GM10248 (cell line): ENCODE results near the gene NUTF2.

ENCODE experiments used
- CTCF ChIA-PET: fragments of 300-600 bp; sonication (Branson Sonifier 250); formaldehyde crosslinking; extraction: SDS; loops from one replicate; lab custom pipeline; 2021; ENCODE audit warnings: antibody characterized with exemption; lab: Yijun Ruan, JAX
- POLR2A ChIA-PET: fragments of 350-650 bp; sonication (Branson Sonifier 250); formaldehyde crosslinking; extraction: SDS; loops from one replicate; lab custom pipeline; 2020; ENCODE audit warnings: antibody characterized with exemption; lab: Yijun Ruan, JAX
- DNase-seq: peaks from one replicate; pipeline ENCODE4 v3.0.0; 2012; ENCODE audit errors: extremely low spot score
- TF ChIP-seq, protein P1 (sequence below): IDR thresholded peaks from 2 replicates; pipeline ENCODE4 v1.5.1; 2012; ENCODE audit warnings: mild to moderate bottlenecking, low read depth; ENCODE audit errors: extremely low read depth, missing control alignments, control extremely low read depth

The NUTF2 gene

DNA sequence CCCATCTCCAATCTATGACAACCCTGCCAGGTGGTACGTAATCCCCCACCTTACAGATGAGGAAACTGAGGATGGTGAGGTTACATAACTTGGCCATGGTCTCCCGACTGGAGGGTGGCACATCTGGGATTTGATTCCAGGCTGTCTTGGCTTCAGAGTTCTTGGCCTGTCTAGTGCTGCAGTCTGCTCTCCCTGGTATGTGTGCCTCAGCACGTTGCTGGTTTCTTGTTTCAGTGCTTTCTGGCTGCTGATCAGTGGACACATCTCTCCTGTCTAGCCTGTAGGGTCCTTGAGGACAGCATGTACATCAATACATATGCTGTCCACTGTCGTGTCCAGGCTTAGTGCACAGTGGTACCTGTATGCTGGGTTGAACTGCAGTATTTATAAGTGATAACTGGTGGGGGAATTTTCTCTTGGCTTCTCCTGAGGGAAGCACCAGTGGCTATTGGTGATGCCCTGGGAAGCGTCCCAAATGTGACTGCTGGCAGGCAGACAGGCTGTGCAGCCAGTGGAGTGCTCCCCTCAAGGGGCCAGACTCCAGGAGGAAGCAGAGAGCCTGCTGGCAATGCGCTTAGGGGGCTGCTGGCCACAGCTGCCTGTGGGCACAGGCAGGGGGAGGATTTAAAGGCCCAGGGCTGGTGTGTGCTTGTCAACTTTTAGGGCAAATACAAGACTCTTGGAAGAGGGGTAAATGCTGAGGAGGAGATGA, 70.6 kb downstream of the NUTF2 start:
- TF ChIP-seq, protein P1, sequence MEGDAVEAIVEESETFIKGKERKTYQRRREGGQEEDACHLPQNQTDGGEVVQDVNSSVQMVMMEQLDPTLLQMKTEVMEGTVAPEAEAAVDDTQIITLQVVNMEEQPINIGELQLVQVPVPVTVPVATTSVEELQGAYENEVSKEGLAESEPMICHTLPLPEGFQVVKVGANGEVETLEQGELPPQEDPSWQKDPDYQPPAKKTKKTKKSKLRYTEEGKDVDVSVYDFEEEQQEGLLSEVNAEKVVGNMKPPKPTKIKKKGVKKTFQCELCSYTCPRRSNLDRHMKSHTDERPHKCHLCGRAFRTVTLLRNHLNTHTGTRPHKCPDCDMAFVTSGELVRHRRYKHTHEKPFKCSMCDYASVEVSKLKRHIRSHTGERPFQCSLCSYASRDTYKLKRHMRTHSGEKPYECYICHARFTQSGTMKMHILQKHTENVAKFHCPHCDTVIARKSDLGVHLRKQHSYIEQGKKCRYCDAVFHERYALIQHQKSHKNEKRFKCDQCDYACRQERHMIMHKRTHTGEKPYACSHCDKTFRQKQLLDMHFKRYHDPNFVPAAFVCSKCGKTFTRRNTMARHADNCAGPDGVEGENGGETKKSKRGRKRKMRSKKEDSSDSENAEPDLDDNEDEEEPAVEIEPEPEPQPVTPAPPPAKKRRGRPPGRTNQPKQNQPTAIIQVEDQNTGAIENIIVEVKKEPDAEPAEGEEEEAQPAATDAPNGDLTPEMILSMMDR = no peak
- DNase-seq = no peak
- ChIA-PET CTCF (interaction anchor here (1.0 to 5.2 kb wide), 3 partner anchors 34 to 396 kb away, joined by 4 to 20 read pairs (median 5); no protein-coding TSS in a partner anchor), POLR2A (no interaction called here)

GRCh38 chr16:67917852-67918236, 71.1 kb downstream of the NUTF2 start:
- CTCF ChIA-PET = interaction anchor here (0.8 to 5.2 kb wide), 5 partner anchors 11 to 397 kb away, joined by 3 to 20 read pairs (median 5); no protein-coding TSS in a partner anchor
- POLR2A ChIA-PET = no interaction called here
- no peak for DNase-seq
- TF ChIP-seq, protein P1 = no peak

GRCh38 chr16:67919622-67920221, 73.0 kb downstream of the NUTF2 start:
- CTCF ChIA-PET = interaction anchor here (0.6 to 3.2 kb wide), 13 partner anchors 9 to 247 kb away, joined by 3 to 14 read pairs (median 3); no protein-coding TSS in a partner anchor
- POLR2A ChIA-PET = interaction anchor here (0.5 kb wide), 1 partner anchor 27 kb away, joined by 3 read pairs; the partner anchor contains the start of gene PSKH1
- no peak for DNase-seq
- TF ChIP-seq, protein P1 = no peak
